GM04504 (cell line): ENCODE results near the gene PCBP3.
"Not testable (repeated sequence)": the region's sequence is repeated elsewhere in the genome, so short reads cannot be mapped to it uniquely, and the experiment has no call there.

ENCODE experiments used
- DNase-seq: peaks from one replicate; pipeline ENCODE4 v3.0.0-alpha.2; 2012; ENCODE audit warnings: low read depth

Gene PCBP3

DNA sequence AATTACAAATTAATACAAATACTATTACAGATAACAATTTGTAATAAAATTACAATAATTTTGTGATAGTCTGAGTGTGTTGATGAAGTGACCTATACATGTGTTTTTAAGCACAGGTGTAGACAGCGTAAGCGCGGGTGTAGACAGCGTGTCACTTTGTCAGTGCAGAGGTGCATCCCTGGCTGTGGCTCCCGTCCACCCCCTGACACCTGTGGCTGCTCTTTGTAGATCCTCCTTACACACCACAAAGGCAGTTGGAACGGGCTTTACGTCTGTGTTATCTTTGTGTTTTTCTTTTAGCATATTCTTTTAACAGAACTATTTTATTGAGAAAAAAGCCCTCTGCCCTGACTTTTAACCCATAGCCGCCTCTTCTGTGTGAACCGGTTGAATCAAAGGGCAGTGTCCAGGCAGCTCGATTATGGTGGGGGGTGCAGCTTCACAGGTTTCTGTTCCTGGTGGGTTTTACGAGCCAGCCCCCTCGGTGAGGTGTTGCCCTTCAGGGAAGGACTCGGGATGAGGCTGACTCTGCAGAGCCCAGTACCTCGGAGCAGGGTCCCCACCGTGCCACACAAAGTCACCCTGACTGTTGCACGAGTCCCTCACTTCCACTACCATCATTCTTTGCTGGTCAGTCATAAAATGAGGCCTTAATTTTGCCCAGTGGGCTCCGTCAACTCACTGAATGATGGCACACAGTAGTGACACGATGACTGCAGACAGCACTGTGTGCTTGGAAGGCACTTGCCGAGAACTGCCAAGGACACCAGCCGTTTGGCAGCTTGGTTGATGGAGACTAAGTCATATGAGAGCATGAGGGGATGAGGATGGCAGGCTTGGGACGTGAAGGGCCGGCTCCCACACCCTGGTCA is 251.6 kb downstream of the PCBP3 start:
- DNase-seq = no peak

DNA sequence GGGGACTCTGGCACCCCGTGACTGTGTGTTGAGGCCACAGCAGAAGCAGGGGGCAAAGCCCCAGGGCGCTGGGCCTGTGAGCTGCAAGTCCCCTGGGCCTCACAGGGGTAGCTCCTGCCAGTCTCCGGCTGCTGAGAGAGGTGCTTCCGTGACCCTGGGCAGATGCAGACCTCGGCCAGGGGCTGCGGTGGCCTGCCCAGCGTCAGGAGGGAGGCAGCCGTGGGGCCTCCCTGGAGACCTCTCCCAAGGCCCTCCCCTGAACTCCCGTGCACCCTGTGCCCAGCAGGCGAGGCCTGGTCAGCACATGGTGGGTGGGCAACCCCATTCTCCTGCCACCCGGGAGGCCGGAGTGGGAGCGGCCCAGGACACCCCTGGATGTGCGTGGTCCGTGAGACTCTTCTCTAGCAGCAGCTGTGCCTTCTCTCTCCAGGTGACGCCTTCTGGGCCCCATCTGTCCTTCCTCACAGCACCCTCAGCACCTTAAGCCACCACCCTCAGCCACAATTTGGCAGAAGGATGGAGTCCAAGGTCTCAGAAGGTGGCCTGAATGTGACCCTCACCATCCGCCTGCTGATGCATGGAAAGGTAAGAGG is 252.3 kb downstream of the PCBP3 start:
- no peak for DNase-seq

DNA sequence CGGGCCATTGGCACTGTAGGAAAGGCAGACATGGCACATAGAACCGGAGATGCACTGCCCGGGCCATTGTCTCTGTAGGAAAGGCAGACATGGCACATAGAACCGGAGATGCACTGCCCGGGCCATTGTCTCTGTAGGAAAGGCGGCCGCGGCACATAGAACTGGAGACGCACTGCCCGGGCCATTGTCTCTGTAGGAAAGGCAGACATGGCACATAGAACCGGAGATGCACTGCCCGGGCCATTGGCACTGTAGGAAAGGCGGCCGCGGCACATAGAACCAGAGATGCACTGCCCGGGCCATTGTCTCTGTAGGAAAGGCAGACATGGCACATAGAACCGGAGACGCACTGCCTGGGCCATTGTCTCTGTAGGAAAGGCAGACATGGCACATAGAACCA is 252.9 kb downstream of the PCBP3 start:
- not testable (repeated sequence) for DNase-seq

DNA sequence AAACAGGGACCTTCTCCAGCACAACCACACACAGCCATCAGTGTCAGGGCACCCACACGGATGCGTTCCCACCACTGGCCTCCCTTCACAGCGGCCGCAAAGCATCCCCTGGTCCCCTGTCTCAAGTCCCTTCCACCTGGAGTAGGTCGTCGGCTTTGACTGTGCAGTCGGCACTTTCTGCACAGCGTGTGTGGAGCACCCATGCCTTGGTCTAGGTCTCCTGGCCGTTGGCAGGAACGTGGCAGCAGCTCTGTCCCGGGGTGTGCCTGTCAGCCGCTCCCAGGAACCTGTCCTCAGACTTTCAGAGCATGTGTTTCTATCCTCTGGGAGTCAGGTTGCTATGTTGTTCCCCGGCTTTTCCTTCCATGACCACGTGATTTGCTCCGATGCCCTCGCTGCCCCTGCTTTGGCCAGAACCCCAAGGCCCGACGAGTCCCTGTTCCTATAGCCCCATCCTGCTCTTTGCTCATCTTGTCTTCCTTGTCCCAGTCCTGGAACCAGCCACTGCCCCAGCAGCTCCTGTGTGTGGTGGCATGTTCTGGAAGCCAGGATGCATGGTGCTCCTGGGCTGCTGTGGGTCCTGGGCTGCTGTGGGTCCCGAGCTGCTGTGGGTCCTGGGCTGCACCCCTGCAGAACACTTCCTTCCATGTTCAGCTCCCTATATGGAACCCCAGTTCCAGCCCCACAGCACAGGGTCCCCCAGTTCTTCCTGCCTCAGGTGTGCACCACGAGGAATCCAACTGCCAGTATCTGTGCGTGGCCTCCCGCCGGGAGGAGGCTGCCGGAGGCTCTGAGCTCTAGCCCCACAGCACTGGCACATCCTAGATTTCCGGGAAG is 253.9 kb downstream of the PCBP3 start:
- no peak for DNase-seq

DNA sequence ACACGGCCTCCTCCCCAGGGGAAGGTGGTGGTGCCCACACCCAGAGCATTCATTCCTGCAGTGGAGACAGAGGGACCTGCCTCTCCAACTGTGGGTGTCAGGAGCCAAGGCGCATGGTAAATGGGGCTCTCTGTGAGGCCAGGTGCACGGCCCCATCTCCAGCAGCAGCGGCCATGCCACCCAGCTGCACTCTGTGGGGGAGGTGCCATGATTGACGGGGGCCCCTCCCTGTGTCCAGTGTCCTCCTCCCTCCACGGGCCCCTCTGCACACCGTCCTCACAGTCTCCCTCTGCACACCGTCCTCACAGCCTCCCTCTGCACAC is 254.5 kb downstream of the PCBP3 start:
- no peak for DNase-seq

- no peak for DNase-seq
These were observed 255.3 kb downstream of the PCBP3 start for GRCh38 chr21:45898781-45899180.

- no peak for DNase-seq
These were observed 255.9 kb downstream of the PCBP3 start for GRCh38 chr21:45899317-45900033.

DNA sequence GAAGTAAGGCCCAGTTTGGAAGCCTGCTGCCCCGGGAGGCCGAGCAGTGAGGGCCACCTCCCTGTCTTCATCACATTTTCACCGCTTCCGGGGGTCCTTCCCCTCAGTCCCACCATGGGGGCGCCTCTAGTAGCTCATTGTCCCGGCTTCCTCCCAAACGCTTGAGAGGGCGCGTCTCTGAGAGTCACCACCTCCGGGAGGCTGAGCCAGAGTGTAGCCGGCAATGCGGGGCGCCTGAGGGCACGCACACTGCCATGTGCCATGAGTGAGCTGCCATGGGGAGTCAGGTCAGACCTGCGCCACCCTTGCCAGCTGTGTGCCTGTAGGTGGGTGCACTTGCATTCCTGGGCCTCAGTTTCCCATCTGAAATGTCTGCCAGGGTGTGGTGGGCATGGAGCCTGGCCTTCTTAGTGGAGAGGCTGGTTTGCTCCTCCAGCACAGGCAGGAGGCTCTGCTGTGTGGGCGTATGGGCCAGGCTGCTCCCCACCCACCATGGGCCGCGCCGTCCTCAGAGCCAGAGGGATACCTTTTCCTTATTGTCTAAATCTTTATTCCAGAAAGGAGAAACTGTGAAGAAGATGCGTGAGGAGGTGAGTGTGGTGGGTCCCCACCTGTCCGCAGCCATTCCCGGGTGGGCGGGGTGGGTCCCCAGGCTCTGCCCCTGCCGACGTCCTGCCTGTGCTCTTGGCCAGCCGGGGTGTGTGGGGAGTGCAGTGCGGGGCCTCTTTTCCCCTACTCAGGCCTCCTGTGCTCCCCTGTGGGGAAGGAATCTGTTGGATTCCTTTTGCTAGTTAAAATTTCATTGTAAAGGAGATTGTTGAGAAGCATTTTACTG is 256.7 kb downstream of the PCBP3 start:
- DNase-seq = no peak

DNA sequence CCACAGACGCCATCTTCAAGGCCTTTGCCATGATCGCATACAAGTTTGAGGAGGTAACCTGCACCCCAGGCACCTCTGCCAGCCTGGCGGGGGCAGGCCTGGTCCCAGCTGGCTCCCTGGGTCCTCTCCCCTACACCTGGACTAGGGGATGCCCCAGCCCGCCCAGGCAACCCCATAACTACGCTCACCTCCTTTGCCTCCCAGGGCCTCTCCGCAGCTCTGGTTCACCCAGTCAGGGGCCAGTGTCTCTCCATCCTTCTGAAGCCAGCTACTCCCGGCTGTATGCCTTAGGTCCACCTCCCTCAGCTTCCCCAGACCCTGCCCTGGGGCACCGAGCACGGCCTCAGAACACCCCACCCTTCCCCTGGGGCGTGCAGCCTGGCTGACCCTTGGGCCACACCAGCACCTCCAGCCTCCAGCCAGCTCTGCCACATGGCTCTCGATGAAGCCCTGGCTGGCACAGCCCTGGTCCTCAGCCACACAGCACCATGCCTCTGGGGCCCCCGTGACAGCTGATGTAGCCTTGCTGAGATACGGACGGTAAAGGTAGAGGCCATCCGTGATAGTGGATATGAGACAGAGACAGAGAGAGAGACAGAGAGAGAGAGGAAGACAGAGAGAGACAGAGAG is 257.7 kb downstream of the PCBP3 start:
- no peak for DNase-seq

DNA sequence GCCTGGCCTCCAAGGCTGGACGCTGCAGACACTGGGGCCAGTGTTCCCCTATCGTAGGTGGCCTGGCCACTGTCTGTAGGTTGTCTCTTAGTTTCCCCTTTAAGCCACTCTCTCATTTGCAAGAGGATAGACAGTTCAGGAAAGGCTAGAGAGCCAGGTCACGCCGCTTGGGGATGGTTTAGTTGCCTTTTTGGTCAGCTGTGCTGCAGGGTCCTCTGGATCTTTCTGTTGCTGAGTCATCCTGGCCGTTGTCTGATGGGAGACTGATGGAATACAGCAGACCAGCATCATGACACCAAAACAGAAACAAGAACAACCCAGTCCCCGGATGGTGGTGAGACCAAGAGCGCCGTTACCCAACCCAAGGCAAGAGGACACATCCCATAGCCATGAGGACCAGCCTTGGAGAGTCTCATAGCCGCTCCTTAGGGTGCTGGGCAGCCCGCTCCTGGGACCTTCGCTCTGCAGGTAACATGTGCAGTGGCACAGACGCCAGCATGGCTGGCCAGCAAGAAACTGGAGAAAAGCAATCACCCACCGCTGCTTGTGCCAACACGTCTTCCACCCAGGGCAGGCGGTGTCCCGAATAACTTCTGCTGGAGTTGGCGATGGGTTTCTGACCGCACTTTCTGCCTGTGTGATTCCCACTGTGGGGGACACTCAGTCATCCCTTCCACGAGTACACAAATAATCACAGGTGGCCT is 258.9 kb downstream of the PCBP3 start:
- no peak for DNase-seq

GRCh38 chr21:45905196-45905595 is 261.7 kb downstream of the PCBP3 start:
- no peak for DNase-seq

DNA sequence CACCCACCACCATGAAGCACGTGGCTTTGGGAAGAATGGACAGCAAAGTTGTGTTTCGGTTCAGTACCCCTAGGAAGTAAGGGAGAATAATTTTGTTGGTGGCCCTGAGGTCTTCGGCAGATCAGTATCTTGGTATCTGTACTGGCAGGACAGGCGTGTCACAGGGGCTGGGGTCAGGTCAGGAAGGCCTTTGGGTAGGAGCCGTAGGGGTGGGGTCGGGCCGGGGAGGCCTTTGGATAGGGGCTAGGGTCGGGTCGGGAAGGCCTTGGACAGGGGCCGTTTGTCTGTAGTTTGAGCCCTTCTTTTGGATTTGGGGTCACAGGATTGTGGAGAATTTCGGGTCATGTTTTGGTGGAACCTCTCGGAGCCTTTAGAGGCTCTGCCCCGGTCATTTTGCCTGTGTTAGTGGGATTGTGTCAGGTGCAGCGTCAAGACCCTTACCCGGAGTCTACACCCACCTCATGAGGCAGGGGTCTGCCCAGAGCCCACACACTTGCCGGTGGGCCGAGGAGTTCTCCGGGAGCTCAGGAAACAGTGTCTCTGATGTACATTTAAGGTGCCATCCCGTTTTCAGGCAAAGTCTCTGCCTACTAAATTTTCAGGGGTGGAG is 262.8 kb downstream of the PCBP3 start:
- DNase-seq = no peak

- DNase-seq = no peak
These were observed 263.3 kb downstream of the PCBP3 start for GRCh38 chr21:45906859-45907258.

DNA sequence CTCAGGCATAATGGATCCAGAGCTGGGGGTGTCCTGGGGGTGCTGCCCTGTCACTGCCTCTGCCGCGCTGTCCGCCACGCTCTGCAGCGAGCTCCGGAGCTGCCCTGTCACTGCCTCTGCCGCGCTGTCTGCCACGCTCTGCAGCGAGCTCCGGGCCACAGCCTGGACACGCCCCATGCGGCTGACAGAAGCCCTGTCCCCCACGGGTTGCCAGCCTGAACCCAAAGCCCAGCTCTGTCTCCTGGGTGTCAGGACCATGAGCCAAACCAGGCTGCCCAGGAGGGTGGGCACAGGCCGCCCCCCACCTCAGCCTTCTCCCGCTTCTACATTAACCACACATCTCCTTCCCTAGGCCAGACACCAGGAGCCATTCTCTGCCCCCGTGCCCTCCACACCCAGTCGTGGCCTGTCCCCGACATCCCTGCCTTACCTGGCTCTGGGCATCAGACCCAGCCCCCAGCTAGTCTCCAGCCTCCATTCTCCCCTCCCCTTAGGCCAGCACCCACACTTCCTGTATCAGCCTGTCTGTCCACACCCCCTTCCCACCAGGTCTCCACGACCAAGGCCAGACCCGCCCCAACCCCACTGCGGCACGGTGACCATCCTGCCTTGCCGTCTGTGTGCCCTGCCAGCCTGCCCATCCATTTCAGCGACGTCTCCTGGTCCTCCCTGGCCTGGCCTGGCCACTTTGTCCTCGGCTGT is 265.2 kb downstream of the PCBP3 start:
- no peak for DNase-seq

GRCh38 chr21:45909238-45909988 is 265.9 kb downstream of the PCBP3 start:
- no peak for DNase-seq

GRCh38 chr21:45910155-45910547 is 266.6 kb downstream of the PCBP3 start:
- DNase-seq = no peak

GRCh38 chr21:45910548-45911221 is 267.2 kb downstream of the PCBP3 start:
- no peak for DNase-seq

GRCh38 chr21:45911806-45912325 is 268.3 kb downstream of the PCBP3 start:
- DNase-seq = no peak
